Measurements from ENCODE around the gene ALG11. TPM values are rescaled to one million over a fixed set of nuclear protein-coding genes. Genes with fewer than 3 reads are reported as not detected.

ALG11 gene
- total RNA-seq, 1 experiment from 2014 or later: 30.9 TPM

DNA sequence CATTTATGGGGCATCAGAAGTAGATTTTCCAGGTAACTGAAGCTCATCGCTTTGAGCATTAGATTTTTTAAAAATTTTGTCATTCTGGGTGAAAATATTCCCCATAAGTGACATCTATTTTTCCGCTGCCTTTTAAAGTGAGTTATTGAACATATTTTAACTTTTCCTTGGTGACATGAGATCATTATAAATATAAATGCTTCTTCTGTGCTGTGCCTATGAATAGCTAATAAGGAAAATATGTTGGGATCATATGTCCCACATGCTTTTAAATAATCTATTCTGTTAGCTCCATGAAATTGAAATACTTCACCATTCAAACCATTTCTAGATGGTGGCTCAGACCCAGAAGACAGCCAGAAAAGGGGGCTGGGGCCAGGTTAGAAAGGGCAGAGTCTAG lies 15.0 kb upstream of the ALG11 start:
- ChIA-PET CTCF (no interaction called here), POLR2A (ENCODE audit: low non-redundant PET) (no interaction called here)
- Histone ChIP-seq H3K27me3 (replicated peaks; ENCODE audit: insufficient read depth, low read depth, low read length, poor library complexity) (peaks cover 15% of the 10 kb centered on the region), H3K4me3 (ENCODE audit: low read depth, low read length, poor library complexity, severe bottlenecking) (no peak overlapping the region), H3K4me1 (ENCODE audit: insufficient read depth, low read length, poor library complexity, severe bottlenecking) (no peaks in the 10 kb centered on the region), H3K27ac (ENCODE audit: low read depth, low read length, poor library complexity, severe bottlenecking) (no peak overlapping the region), H3K36me3 (ENCODE audit: insufficient read depth, low read length, poor library complexity, severe bottlenecking) (no peaks in the 10 kb centered on the region), H3K9me3 (ENCODE audit: low read depth, low read length, poor library complexity, severe bottlenecking) (no peaks in the 10 kb centered on the region)
- intact Hi-C loops (cut with micrococcal nuclease; ENCODE audit: unreplicated experiment): no loop called here
- no peak for DNase-seq (ENCODE audit: low spot score)
- TF ChIP-seq EZH2 (IDR thresholded peaks at IDR 0.05; ENCODE audit: borderline replicate concordance, low read depth, low read length, poor library complexity, severe bottlenecking): no peak
- TF ChIP-seq, protein P1, sequence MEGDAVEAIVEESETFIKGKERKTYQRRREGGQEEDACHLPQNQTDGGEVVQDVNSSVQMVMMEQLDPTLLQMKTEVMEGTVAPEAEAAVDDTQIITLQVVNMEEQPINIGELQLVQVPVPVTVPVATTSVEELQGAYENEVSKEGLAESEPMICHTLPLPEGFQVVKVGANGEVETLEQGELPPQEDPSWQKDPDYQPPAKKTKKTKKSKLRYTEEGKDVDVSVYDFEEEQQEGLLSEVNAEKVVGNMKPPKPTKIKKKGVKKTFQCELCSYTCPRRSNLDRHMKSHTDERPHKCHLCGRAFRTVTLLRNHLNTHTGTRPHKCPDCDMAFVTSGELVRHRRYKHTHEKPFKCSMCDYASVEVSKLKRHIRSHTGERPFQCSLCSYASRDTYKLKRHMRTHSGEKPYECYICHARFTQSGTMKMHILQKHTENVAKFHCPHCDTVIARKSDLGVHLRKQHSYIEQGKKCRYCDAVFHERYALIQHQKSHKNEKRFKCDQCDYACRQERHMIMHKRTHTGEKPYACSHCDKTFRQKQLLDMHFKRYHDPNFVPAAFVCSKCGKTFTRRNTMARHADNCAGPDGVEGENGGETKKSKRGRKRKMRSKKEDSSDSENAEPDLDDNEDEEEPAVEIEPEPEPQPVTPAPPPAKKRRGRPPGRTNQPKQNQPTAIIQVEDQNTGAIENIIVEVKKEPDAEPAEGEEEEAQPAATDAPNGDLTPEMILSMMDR (conservative IDR thresholded peaks at IDR 0.05; ENCODE audit: low read depth, low read length): no peak
- no TSS peak for BruUV-seq (replicated peaks)

DNA sequence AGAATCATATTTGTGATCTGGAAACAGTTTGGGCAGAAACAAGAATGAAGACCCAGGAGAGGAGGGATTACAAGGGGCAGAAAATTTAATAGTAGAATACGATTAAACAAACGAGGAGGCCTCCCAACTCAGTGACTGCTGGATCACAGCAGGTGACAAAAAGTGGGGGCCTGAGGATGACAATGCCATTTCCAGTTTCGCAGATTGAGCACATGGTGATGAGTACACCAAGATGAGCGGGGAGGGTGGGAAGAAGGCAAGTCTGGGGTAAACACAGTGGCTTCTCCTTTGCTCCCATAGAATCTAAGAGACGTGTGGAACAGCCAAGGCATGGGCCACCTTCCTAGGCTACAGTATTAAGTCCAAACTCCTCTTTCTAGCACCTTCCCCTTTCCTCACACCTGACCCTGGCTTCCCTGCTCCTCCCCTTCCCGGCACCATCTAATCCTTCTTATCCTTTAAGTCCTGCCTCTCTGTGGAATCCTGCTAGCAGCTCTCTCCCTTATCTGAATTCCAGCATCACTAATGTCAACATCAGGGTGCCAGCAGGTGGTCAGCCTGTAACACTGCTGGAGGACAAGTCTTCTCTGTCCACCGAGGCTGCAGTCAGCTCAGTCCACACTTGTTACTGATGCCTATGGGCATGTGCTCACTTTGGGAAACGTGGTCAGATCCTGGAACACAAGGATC lies 14.4 kb upstream of the ALG11 start:
- no peaks in the 10 kb centered on the region for H3K9me3 ChIP-seq (ENCODE audit: low read depth, low read length, poor library complexity, severe bottlenecking)
- POLR2A ChIA-PET (ENCODE audit: low non-redundant PET): no interaction called here
- TF ChIP-seq EZH2 (IDR thresholded peaks at IDR 0.05; ENCODE audit: borderline replicate concordance, low read depth, low read length, poor library complexity, severe bottlenecking): no peak
- TF ChIP-seq, protein P1 (conservative IDR thresholded peaks at IDR 0.05; ENCODE audit: low read depth, low read length): no peak
- no TSS peak for BruUV-seq (replicated peaks)
- no peaks in the 10 kb centered on the region for H3K4me1 ChIP-seq (ENCODE audit: insufficient read depth, low read length, poor library complexity, severe bottlenecking)
- intact Hi-C loops (cut with micrococcal nuclease; ENCODE audit: unreplicated experiment): no loop called here
- H3K36me3 ChIP-seq (ENCODE audit: insufficient read depth, low read length, poor library complexity, severe bottlenecking): no peaks in the 10 kb centered on the region
- no peak overlapping the region for H3K27ac ChIP-seq (ENCODE audit: low read depth, low read length, poor library complexity, severe bottlenecking)
- CTCF ChIA-PET: no interaction called here
- DNase-seq (ENCODE audit: low spot score): no peak
- H3K4me3 ChIP-seq (ENCODE audit: low read depth, low read length, poor library complexity, severe bottlenecking): no peak overlapping the region
- peaks cover 15% of the 10 kb centered on the region for H3K27me3 ChIP-seq (replicated peaks; ENCODE audit: insufficient read depth, low read depth, low read length, poor library complexity)

DNA sequence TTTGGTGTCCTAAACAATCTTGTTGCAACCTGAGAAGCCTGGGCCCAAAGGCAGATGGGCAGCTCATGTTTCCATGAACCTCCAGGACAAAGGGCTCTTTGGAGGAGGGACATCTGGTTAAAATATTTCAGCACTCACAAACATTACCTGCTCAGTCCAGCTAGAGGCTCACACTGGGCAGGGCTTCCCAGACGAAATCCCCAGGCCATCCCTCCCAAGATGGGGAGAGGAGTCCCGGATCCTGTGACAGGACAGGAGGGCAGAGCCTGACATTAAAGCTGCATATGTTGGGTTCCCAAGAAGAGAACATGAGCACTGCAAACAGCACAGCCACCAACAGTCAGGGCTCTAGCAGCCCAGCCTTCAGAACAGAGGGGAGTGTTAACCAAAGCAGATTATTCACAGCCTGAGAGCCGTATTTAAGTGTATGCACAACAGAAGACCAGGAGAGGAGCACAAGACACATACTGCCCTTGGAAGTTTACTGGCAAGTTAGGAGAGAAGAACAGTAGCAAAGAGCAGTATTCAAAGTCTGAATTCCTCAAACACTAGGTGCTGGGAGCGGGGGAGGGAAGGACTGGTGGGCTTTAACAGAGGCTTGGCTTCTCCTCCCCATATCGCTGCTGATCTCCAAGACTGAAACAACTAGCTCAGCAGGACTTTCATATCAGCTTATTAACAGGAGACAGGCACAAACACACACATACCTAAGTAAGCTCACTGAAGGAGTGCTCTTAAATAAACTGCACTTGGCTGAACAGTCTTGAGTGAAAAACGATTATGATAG lies 13.3 kb upstream of the ALG11 start:
- Histone ChIP-seq H3K27ac (ENCODE audit: low read depth, low read length, poor library complexity, severe bottlenecking) (no peak overlapping the region), H3K9me3 (ENCODE audit: low read depth, low read length, poor library complexity, severe bottlenecking) (no peaks in the 10 kb centered on the region), H3K4me1 (ENCODE audit: insufficient read depth, low read length, poor library complexity, severe bottlenecking) (no peaks in the 10 kb centered on the region), H3K4me3 (ENCODE audit: low read depth, low read length, poor library complexity, severe bottlenecking) (no peak overlapping the region), H3K36me3 (ENCODE audit: insufficient read depth, low read length, poor library complexity, severe bottlenecking) (no peaks in the 10 kb centered on the region), H3K27me3 (replicated peaks; ENCODE audit: insufficient read depth, low read depth, low read length, poor library complexity) (peaks cover 10% of the 10 kb centered on the region)
- CTCF ChIA-PET: no interaction called here
- BruUV-seq (replicated peaks): no TSS peak
- TF ChIP-seq, protein P1 (conservative IDR thresholded peaks at IDR 0.05; ENCODE audit: low read depth, low read length): no peak
- TF ChIP-seq EZH2 (IDR thresholded peaks at IDR 0.05; ENCODE audit: borderline replicate concordance, low read depth, low read length, poor library complexity, severe bottlenecking): no peak
- intact Hi-C loops (cut with micrococcal nuclease; ENCODE audit: unreplicated experiment): no loop called here
- POLR2A ChIA-PET (ENCODE audit: low non-redundant PET): no interaction called here
- DNase-seq (ENCODE audit: low spot score): no peak

Measured in A673 (cell line).